Urinary bladder (tissue), 4 donors: ENCODE results near the gene S100A16. TPM values are rescaled to one million over a fixed set of nuclear protein-coding genes. Genes with fewer than 3 reads are reported as not detected.
A peak's percentile ranks its signal among the peaks of the same experiment; 100 is the strongest.
"Not testable (repeated sequence)": the region's sequence is repeated elsewhere in the genome, so short reads cannot be mapped to it uniquely, and the experiment has no call there.

ENCODE experiments used
- DNase-seq: peaks from one replicate; pipeline ENCODE4 v3.0.0-alpha.2; 2015; ENCODE audit errors: extremely low spot score
- H3K27ac ChIP-seq: one replicate; pipeline ENCODE4 v1.5.1; 2013; ENCODE audit warnings: low read depth, mild to moderate bottlenecking, moderate library complexity
- H3K36me3 ChIP-seq: one replicate; pipeline ENCODE4 v1.6.1; 2013; ENCODE audit warnings: mild to moderate bottlenecking, moderate library complexity; ENCODE audit not compliant: insufficient read depth
- H3K4me1 ChIP-seq: one replicate; pipeline ENCODE4 v1.6.1; 2013; ENCODE audit warnings: mild to moderate bottlenecking, moderate library complexity; ENCODE audit not compliant: insufficient read depth
- H3K4me3 ChIP-seq: one replicate; pipeline ENCODE4 v1.5.1; 2013; ENCODE audit warnings: low read depth, low read length
- WGBS: extraction: QIAGEN DNeasy Blood & Tissue Kit; methylation state at CpG from one replicate; pipeline ENCODE4 v1.1.7; 2013; 5-methylcytosine and 5-hydroxymethylcytosine counted together
- polyA plus RNA-seq: library from polyadenylated mRNA; stranded (reverse); fragments of 200-250 nt; gene quantifications from one replicate; pipeline ENCODE4 v1.2.3, GENCODE V29; 2013
- total RNA-seq: library from RNA; depleted of rRNA; stranded (reverse); fragments of >200 nt; gene quantifications from one replicate; pipeline ENCODE4 v1.2.3, GENCODE V29; 2014
- donor health status: healthy with polysubstance abuse.
- donor health status: healthy.

Gene S100A16
- total and polyA plus RNA-seq, 2 donors, result 51.3 to 83.8 TPM

- no peak overlapping the region for H3K4me3 ChIP-seq
- 43% methylated on average over 16 of the region's 16 CpGs for WGBS
Observed at GRCh38 chr1:153566414-153567371, 46.2 kb downstream of the S100A16 start.

GRCh38 chr1:153565529-153566374 lies 47.2 kb downstream of the S100A16 start, which contains the start of gene S100A2:
Gene S100A2 (minus strand): TSS chr1:153565844. CDS start chr1:153563877, 1,967 bp downstream.
- no peak for DNase-seq
- 44% methylated on average over 8 of the region's 8 CpGs for WGBS
- Histone ChIP-seq H3K4me3 (no peak within 1 kb of the TSS), H3K27ac (peak within 1 kb of the TSS; percentile 95), H3K4me1 (no peaks in the 10 kb centered on the region), H3K36me3 (no peaks in the 10 kb centered on the region)

More at GRCh38 chr1:153566414-153567371, 46.2 kb downstream of the S100A16 start:
- peak; percentile 85 for DNase-seq
- Histone ChIP-seq H3K27ac (peak overlapping the region; percentile 95), H3K36me3 (no peaks in the 10 kb centered on the region), H3K4me1 (no peaks in the 10 kb centered on the region)

GRCh38 chr1:153563991-153564390 lies 48.9 kb downstream of the S100A16 start:
- no peak for DNase-seq
- 88% methylated on average over 7 of the region's 7 CpGs for WGBS
- H3K4me3 ChIP-seq, result no peak overlapping the region

GRCh38 chr1:153563483-153563901 lies 49.4 kb downstream of the S100A16 start:
- 81% methylated on average over 6 of the region's 6 CpGs for WGBS
- H3K4me3 ChIP-seq, result no peak overlapping the region
- no peak overlapping the region for H3K27ac ChIP-seq
- no peaks in the 10 kb centered on the region for H3K4me1 ChIP-seq
- no peak for DNase-seq
- H3K36me3 ChIP-seq, result no peaks in the 10 kb centered on the region

More at GRCh38 chr1:153563991-153564390, 48.9 kb downstream of the S100A16 start:
- no peak overlapping the region for H3K27ac ChIP-seq
- H3K4me1 ChIP-seq, result no peaks in the 10 kb centered on the region
- no peaks in the 10 kb centered on the region for H3K36me3 ChIP-seq

- not testable (repeated sequence) for H3K27ac ChIP-seq, H3K4me3 ChIP-seq, DNase-seq, H3K4me1 ChIP-seq, H3K36me3 ChIP-seq
- 94% methylated on average over 3 of the region's 3 CpGs for WGBS
Observed at GRCh38 chr1:153562021-153562420, 50.9 kb downstream of the S100A16 start.

- Histone ChIP-seq H3K27ac (no peak overlapping the region), H3K36me3 (no peaks in the 10 kb centered on the region), H3K4me1 (no peaks in the 10 kb centered on the region), H3K4me3 (no peak overlapping the region)
- no peak for DNase-seq
- whole genome bisulfite sequencing, result 96% methylated on average over 3 of the region's 3 CpGs
Observed at GRCh38 chr1:153561466-153561985, 51.4 kb downstream of the S100A16 start.

GRCh38 chr1:153560771-153561465 lies 52.0 kb downstream of the S100A16 start:
- Histone ChIP-seq H3K36me3 (no peaks in the 10 kb centered on the region), H3K4me1 (no peaks in the 10 kb centered on the region), H3K4me3 (no peak overlapping the region), H3K27ac (no peak overlapping the region)
- 78% methylated on average over 10 of the region's 10 CpGs for WGBS
- no peak for DNase-seq

GRCh38 chr1:153560241-153560640 lies 52.7 kb downstream of the S100A16 start:
- H3K27ac ChIP-seq, result no peak overlapping the region
- no peaks in the 10 kb centered on the region for H3K4me1 ChIP-seq
- no peak for DNase-seq
- 95% methylated on average over 2 of the region's 2 CpGs for WGBS
- no peak overlapping the region for H3K4me3 ChIP-seq
- H3K36me3 ChIP-seq, result no peaks in the 10 kb centered on the region

- no peaks in the 10 kb centered on the region for H3K36me3 ChIP-seq
- DNase-seq, result no peak
- H3K4me1 ChIP-seq, result no peaks in the 10 kb centered on the region
- WGBS, result 95% methylated on average over 3 of the region's 3 CpGs
- no peak overlapping the region for H3K4me3 ChIP-seq
- no peak overlapping the region for H3K27ac ChIP-seq
Observed at GRCh38 chr1:153557877-153558276, 55.1 kb downstream of the S100A16 start.

Other genes starting within 250 kb of the S100A16 start
- 5.6 TPM for gene S100A12, start 237.5 kb downstream of the S100A16 start, total RNA-seq
- 4.3 TPM for gene S100A12, start 237.5 kb downstream of the S100A16 start, polyA plus RNA-seq
- 16.5 TPM for gene S100A8, start 222.1 kb downstream of the S100A16 start, total RNA-seq
- gene S100A8, start 222.1 kb downstream of the S100A16 start, polyA plus RNA-seq, result 128 TPM
- gene S100A7A, start 196.6 kb downstream of the S100A16 start, total RNA-seq, result not detected
- not detected for gene S100A7A, start 196.6 kb downstream of the S100A16 start, polyA plus RNA-seq
- not detected for gene S100A7, start 152.5 kb downstream of the S100A16 start, total RNA-seq
- gene S100A7, start 152.5 kb downstream of the S100A16 start, polyA plus RNA-seq, result not detected
- 322 TPM for gene S100A6, start 77.1 kb downstream of the S100A16 start, total RNA-seq
- 1,706 TPM for gene S100A6, start 77.1 kb downstream of the S100A16 start, polyA plus RNA-seq
- not detected for gene S100A5, start 72.2 kb downstream of the S100A16 start, total RNA-seq
- gene S100A5, start 72.2 kb downstream of the S100A16 start, polyA plus RNA-seq, result 0.42 TPM
- 113 TPM for gene S100A4, start 67.3 kb downstream of the S100A16 start, total RNA-seq
- gene S100A4, start 67.3 kb downstream of the S100A16 start, polyA plus RNA-seq, result 440 TPM
- not detected for gene S100A3, start 63.9 kb downstream of the S100A16 start, total RNA-seq
- 5.2 TPM for gene S100A3, start 63.9 kb downstream of the S100A16 start, polyA plus RNA-seq
- 26.2 TPM for gene S100A2, start 47.3 kb downstream of the S100A16 start, total RNA-seq
- 91.2 TPM for gene S100A2, start 47.3 kb downstream of the S100A16 start, polyA plus RNA-seq
- gene S100A14, start 3.2 kb upstream of the S100A16 start, total RNA-seq, result 8.1 TPM
- 7.1 TPM for gene S100A14, start 3.2 kb upstream of the S100A16 start, polyA plus RNA-seq
- 35.6 TPM for gene S100A13, start 14.4 kb upstream of the S100A16 start, total RNA-seq
- gene S100A13, start 14.4 kb upstream of the S100A16 start, polyA plus RNA-seq, result 193 TPM
- gene S100A1, start 15.3 kb upstream of the S100A16 start, total RNA-seq, result not detected
- 3.0 TPM for gene S100A1, start 15.3 kb upstream of the S100A16 start, polyA plus RNA-seq
- gene CHTOP, start 20.9 kb upstream of the S100A16 start, total RNA-seq, result 53.8 TPM
- 63.9 TPM for gene CHTOP, start 20.9 kb upstream of the S100A16 start, polyA plus RNA-seq
- 36.9 TPM for gene SNAPIN, start 45.6 kb upstream of the S100A16 start, total RNA-seq
- 55.9 TPM for gene SNAPIN, start 45.6 kb upstream of the S100A16 start, polyA plus RNA-seq
- 132 TPM for gene ILF2, start 57.9 kb upstream of the S100A16 start, total RNA-seq
- 77.2 TPM for gene ILF2, start 57.9 kb upstream of the S100A16 start, polyA plus RNA-seq
- 9.5 TPM for gene NPR1, start 65.6 kb upstream of the S100A16 start, total RNA-seq
- 31.6 TPM for gene NPR1, start 65.6 kb upstream of the S100A16 start, polyA plus RNA-seq
- 44.0 TPM for gene INTS3, start 114.9 kb upstream of the S100A16 start, total RNA-seq
- 35.9 TPM for gene INTS3, start 114.9 kb upstream of the S100A16 start, polyA plus RNA-seq
- 20.7 TPM for gene SLC27A3, start 162.3 kb upstream of the S100A16 start, total RNA-seq
- gene SLC27A3, start 162.3 kb upstream of the S100A16 start, polyA plus RNA-seq, result 41.0 TPM